ENCODE results near the gene GNG7. TPM values are rescaled to one million over a fixed set of nuclear protein-coding genes. Genes with fewer than 3 reads are reported as not detected.
"Not testable (repeated sequence)": the region's sequence is repeated elsewhere in the genome, so short reads cannot be mapped to it uniquely, and the experiment has no call there.

GNG7 gene
- total RNA-seq, 3 donors from 2014 or later, result 0.33 to 0.55 (median 0.48) TPM

- ATAC-seq, result no peak
- Mint-ChIP-seq H3K4me1 (ENCODE audit: low read depth) (peaks cover 28% of the 10 kb centered on the region), H3K36me3 (ENCODE audit: insufficient read depth) (no peaks in the 10 kb centered on the region), H3K27me3 (ENCODE audit: low read depth) (no peaks in the 10 kb centered on the region), H3K9me3 (no peaks in the 10 kb centered on the region), H3K4me3 (no peak overlapping the region)
- no peak for DNase-seq
These were observed 201.6 kb downstream of the GNG7 start for GRCh38 chr19:2500841-2501261.

GRCh38 chr19:2500156-2500555 is 202.3 kb downstream of the GNG7 start:
- no peak for DNase-seq
- Mint-ChIP-seq H3K36me3 (ENCODE audit: insufficient read depth) (no peaks in the 10 kb centered on the region), H3K9me3 (no peaks in the 10 kb centered on the region)

GRCh38 chr19:2497186-2497585 is 205.3 kb downstream of the GNG7 start:
- Mint-ChIP-seq H3K36me3 (ENCODE audit: insufficient read depth) (no peaks in the 10 kb centered on the region), H3K9me3 (no peaks in the 10 kb centered on the region), H3K27me3 (ENCODE audit: low read depth) (peaks cover 14% of the 10 kb centered on the region), H3K4me1 (ENCODE audit: low read depth) (peaks cover 25% of the 10 kb centered on the region), H3K4me3 (no peak overlapping the region)
- DNase-seq (no peak), ATAC-seq (no peak)

More at GRCh38 chr19:2500156-2500555, 202.3 kb downstream of the GNG7 start:
- no peaks in the 10 kb centered on the region for H3K27me3 Mint-ChIP-seq (ENCODE audit: low read depth)
- peaks cover 30% of the 10 kb centered on the region for H3K4me1 Mint-ChIP-seq (ENCODE audit: low read depth)
- no peak overlapping the region for H3K4me3 Mint-ChIP-seq
- no peak for ATAC-seq

GRCh38 chr19:2495651-2496316 is 206.7 kb downstream of the GNG7 start:
- Mint-ChIP-seq H3K4me1 (ENCODE audit: low read depth) (peaks cover 25% of the 10 kb centered on the region), H3K36me3 (ENCODE audit: insufficient read depth) (no peaks in the 10 kb centered on the region), H3K4me3 (peak overlapping the region; percentile 50), H3K27me3 (ENCODE audit: low read depth) (peaks cover 25% of the 10 kb centered on the region), H3K9me3 (no peaks in the 10 kb centered on the region)
- DNase-seq (no peak), ATAC-seq (no peak)

GRCh38 chr19:2495130-2495641 is 207.3 kb downstream of the GNG7 start:
- DNase-seq (no peak), ATAC-seq (peak; percentile 35 to 42)
- Mint-ChIP-seq H3K9me3 (no peaks in the 10 kb centered on the region), H3K4me1 (ENCODE audit: low read depth) (peaks cover 25% of the 10 kb centered on the region), H3K4me3 (peak overlapping the region; percentile 56), H3K27me3 (ENCODE audit: low read depth) (peaks cover 31% of the 10 kb centered on the region), H3K36me3 (ENCODE audit: insufficient read depth) (no peaks in the 10 kb centered on the region)

GRCh38 chr19:2494447-2495129 is 207.9 kb downstream of the GNG7 start:
- DNase-seq, result peak; percentile 46
- peaks cover 36% of the 10 kb centered on the region for H3K27me3 Mint-ChIP-seq (ENCODE audit: low read depth)
- H3K4me1 Mint-ChIP-seq (ENCODE audit: low read depth), result peaks cover 28% of the 10 kb centered on the region
- H3K9me3 Mint-ChIP-seq, result no peaks in the 10 kb centered on the region
- H3K4me3 Mint-ChIP-seq, result peak overlapping the region; percentile 72
- peak; percentile 79 to 81 for ATAC-seq
- no peaks in the 10 kb centered on the region for H3K36me3 Mint-ChIP-seq (ENCODE audit: insufficient read depth)

GRCh38 chr19:2494084-2494446 is 208.4 kb downstream of the GNG7 start:
- no peaks in the 10 kb centered on the region for H3K36me3 Mint-ChIP-seq (ENCODE audit: insufficient read depth)
- DNase-seq (peak; percentile 45), ATAC-seq (no peak)
- H3K9me3 Mint-ChIP-seq, result no peaks in the 10 kb centered on the region
- H3K27me3 Mint-ChIP-seq (ENCODE audit: low read depth), result peaks cover 38% of the 10 kb centered on the region
- peak overlapping the region; percentile 72 for H3K4me3 Mint-ChIP-seq
- peaks cover 30% of the 10 kb centered on the region for H3K4me1 Mint-ChIP-seq (ENCODE audit: low read depth)

- peaks cover 40% of the 10 kb centered on the region for H3K27me3 Mint-ChIP-seq (ENCODE audit: low read depth)
- peaks cover 33% of the 10 kb centered on the region for H3K4me1 Mint-ChIP-seq (ENCODE audit: low read depth)
- not testable (repeated sequence) for H3K36me3 Mint-ChIP-seq (ENCODE audit: insufficient read depth); DNase-seq; H3K4me3 Mint-ChIP-seq; H3K9me3 Mint-ChIP-seq; ATAC-seq
These were observed 209.0 kb downstream of the GNG7 start for GRCh38 chr19:2493448-2493847.

GRCh38 chr19:2492870-2493269 is 209.6 kb downstream of the GNG7 start:
- H3K4me3 Mint-ChIP-seq, result no peak overlapping the region
- H3K27me3 Mint-ChIP-seq (ENCODE audit: low read depth), result peaks cover 40% of the 10 kb centered on the region
- ATAC-seq (no peak), DNase-seq (no peak)
- H3K36me3 Mint-ChIP-seq (ENCODE audit: insufficient read depth), result no peaks in the 10 kb centered on the region
- H3K4me1 Mint-ChIP-seq (ENCODE audit: low read depth), result peaks cover 35% of the 10 kb centered on the region
- H3K9me3 Mint-ChIP-seq, result no peaks in the 10 kb centered on the region

- peaks cover 31% of the 10 kb centered on the region for H3K4me1 Mint-ChIP-seq (ENCODE audit: low read depth)
- no peak for ATAC-seq
- no peaks in the 10 kb centered on the region for H3K9me3 Mint-ChIP-seq
- H3K4me3 Mint-ChIP-seq, result no peak overlapping the region
- H3K27me3 Mint-ChIP-seq (ENCODE audit: low read depth), result peaks cover 40% of the 10 kb centered on the region
- no peaks in the 10 kb centered on the region for H3K36me3 Mint-ChIP-seq (ENCODE audit: insufficient read depth)
- no peak for DNase-seq
These were observed 211.2 kb downstream of the GNG7 start for GRCh38 chr19:2491130-2491801.

GRCh38 chr19:2490659-2491058 is 211.8 kb downstream of the GNG7 start:
- Mint-ChIP-seq H3K36me3 (ENCODE audit: insufficient read depth) (no peaks in the 10 kb centered on the region), H3K27me3 (ENCODE audit: low read depth) (peaks cover 42% of the 10 kb centered on the region), H3K4me3 (no peak overlapping the region), H3K4me1 (ENCODE audit: low read depth) (peaks cover 27% of the 10 kb centered on the region), H3K9me3 (no peaks in the 10 kb centered on the region)
- ATAC-seq (no peak), DNase-seq (no peak)

- no peaks in the 10 kb centered on the region for H3K36me3 Mint-ChIP-seq (ENCODE audit: insufficient read depth)
- ATAC-seq (peak; percentile 46 to 49), DNase-seq (no peak)
- peaks cover under 1% of the 10 kb centered on the region for H3K9me3 Mint-ChIP-seq
- peaks cover 42% of the 10 kb centered on the region for H3K27me3 Mint-ChIP-seq (ENCODE audit: low read depth)
- H3K4me1 Mint-ChIP-seq (ENCODE audit: low read depth), result peaks cover 27% of the 10 kb centered on the region
- H3K4me3 Mint-ChIP-seq, result peak overlapping the region; percentile 46
These were observed 213.4 kb downstream of the GNG7 start for GRCh38 chr19:2488942-2489731.

GRCh38 chr19:2488405-2488941 is 214.0 kb downstream of the GNG7 start:
- H3K36me3 Mint-ChIP-seq (ENCODE audit: insufficient read depth), result peaks cover 3% of the 10 kb centered on the region
- H3K4me1 Mint-ChIP-seq (ENCODE audit: low read depth), result peaks cover 20% of the 10 kb centered on the region
- peak in 1 of 2 donors; percentile 38 for ATAC-seq
- peaks cover 36% of the 10 kb centered on the region for H3K27me3 Mint-ChIP-seq (ENCODE audit: low read depth)
- no peak for DNase-seq
- H3K4me3 Mint-ChIP-seq, result peak overlapping the region; percentile 29
- peaks cover 6% of the 10 kb centered on the region for H3K9me3 Mint-ChIP-seq

- DNase-seq (no peak), ATAC-seq (no peak)
- H3K36me3 Mint-ChIP-seq (ENCODE audit: insufficient read depth), result peaks cover 3% of the 10 kb centered on the region
- H3K27me3 Mint-ChIP-seq (ENCODE audit: low read depth), result peaks cover 35% of the 10 kb centered on the region
- H3K4me3 Mint-ChIP-seq, result no peak overlapping the region
- H3K4me1 Mint-ChIP-seq (ENCODE audit: low read depth), result peaks cover 20% of the 10 kb centered on the region
- peaks cover 9% of the 10 kb centered on the region for H3K9me3 Mint-ChIP-seq
These were observed 214.7 kb downstream of the GNG7 start for GRCh38 chr19:2487842-2488241.

Measured in activated T-cell treated with anti-CD3 and anti-CD28 coated beads, Interleukin-2, amount 50 U/mL, for 4 hours (primary cell).